Measurements from ENCODE around the gene LRMDA.

Gene LRMDA

DNA sequence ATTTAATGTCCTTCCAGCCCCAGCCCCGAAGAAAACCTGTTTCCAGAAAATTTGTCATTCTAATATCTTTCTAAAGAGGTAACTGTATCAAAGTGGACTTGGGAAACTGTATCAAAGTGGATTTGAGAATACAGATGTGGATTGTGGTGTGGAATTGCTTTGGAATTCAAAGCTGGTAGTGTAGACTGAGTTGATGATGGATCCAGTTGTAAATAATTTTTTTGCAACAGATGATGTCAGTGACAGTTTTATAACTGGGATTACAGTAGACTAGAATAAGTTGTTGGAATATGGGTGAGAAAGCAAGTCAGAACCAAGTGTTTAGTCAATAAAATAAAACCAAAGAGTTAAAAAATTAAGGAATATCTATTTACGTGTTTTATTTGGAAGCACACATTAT lies 202.1 kb downstream of the LRMDA start:
- DNase-seq (ENCODE audit: low read depth in 1 of 2, low spot score in 1 of 2): no peak

DNA sequence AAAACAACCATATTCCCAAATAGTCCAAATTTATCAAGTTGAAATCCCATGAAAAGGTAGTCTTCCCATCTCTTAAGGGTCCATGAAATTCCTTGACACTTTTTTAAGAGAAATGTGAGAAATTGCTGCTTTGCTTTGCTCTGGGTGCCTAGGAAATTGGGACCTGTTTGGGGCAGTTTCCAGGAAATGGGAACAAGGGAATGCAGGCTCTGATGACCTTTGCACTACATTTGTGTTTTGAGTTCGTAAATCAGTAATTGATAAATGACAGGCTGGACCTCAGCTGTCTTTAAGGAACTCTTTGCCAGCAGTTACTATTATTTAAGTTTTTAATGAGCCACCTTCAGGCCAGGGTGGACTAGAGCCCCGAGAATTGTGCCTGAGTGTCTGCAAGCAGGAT lies 203.5 kb downstream of the LRMDA start:
- no peak for DNase-seq (ENCODE audit: low read depth in 1 of 2, low spot score in 1 of 2)

DNA sequence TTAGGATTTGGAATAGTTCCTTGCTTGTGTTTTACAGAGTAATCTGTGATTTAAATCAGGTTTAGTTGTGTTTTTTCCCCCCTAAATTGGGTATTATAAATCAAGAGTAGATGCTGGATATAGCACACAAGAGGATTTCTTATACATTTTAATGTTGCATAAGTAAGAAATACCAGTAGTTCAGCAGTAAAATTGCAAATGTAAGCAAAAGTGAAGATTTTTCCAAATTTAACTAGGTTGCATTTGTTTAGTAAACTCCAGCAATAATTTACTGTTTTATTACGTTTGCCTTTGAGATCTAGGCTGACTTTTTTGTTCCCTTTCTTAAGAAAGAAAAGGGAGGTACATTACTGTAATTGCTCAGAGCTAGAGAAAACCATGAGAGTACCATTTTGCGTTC lies 207.3 kb downstream of the LRMDA start:
- DNase-seq (ENCODE audit: low read depth in 1 of 2, low spot score in 1 of 2): no peak

DNA sequence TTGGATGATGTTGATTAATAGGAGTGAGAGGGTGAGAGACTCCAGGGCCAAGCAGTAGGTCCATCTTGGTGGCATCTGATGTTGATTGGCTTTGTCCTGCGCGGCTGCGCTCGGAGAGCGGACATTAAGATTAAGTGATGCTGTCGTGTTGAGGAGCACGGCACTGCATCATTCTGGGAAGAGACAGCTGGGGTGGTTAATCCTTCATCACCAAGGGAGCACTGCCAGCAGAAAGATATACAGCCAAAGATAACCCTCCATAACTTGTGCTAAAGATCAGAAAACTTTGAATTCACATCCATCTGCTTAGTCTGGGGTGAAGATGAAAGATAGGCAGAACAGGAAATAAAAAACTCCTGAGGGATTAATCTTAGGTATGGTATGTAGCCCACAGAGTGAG lies 208.3 kb downstream of the LRMDA start:
- DNase-seq (ENCODE audit: low read depth in 1 of 2, low spot score in 1 of 2): no peak

DNA sequence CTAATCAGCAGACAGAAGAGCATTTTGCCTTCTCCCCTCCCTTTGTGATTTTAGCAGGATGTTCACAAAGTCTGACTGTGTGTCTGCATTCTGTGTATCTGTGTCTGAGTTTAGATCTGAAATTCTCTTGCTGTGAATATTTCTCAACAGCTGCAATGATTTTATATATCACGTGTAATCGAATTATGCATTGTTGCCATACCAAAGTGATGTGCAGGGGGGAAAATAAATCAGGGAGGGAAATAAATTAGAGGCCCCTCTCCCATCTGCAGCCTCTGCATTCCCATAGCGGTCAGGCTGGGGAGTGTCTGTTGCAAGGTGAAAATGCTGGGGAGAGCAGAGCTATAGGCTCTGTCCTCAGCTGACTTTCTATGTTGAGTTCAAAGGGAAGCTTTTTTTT lies 209.0 kb downstream of the LRMDA start:
- DNase-seq (ENCODE audit: low read depth in 1 of 2, low spot score in 1 of 2): no peak

DNA sequence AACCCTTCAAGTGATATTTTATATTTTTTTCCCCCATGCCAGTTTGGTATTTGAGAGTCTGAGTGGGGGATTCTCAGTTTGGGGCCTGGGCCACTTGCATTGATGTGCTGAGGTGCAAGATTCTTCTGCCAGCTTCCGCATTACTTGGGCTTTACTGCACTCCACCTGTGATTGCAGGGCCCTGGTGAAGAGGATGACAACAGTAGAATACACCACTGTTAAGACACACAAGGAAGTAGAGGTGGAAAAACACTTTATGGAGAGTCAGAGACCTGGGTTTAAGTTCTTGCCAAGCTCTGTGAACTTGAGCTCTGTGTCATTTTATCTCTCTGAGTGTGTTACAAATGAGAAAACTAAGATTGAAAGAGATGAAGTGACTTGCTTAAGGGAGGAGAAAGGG lies 209.4 kb downstream of the LRMDA start:
- no peak for DNase-seq (ENCODE audit: low read depth in 1 of 2, low spot score in 1 of 2)

DNA sequence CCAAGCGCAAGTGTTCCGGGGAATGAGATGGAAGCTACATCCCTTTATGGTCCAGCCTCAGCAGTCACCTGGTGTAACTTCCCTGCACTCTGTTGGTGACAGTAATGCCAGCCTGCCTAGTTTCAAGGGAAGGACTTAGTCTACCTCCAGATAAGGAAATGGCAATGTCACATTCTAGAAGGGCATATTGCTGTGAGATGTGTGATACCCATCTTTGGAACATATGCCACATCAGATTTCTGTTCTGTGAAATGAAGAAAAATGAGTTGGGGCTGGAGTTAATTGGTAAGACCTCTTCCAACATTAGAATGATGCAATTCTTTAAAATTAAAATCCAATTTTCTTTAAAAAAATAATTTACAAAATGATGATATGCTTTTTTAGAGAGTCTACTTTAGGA lies 212.0 kb downstream of the LRMDA start:
- no peak for DNase-seq (ENCODE audit: low read depth in 1 of 2, low spot score in 1 of 2)

DNA sequence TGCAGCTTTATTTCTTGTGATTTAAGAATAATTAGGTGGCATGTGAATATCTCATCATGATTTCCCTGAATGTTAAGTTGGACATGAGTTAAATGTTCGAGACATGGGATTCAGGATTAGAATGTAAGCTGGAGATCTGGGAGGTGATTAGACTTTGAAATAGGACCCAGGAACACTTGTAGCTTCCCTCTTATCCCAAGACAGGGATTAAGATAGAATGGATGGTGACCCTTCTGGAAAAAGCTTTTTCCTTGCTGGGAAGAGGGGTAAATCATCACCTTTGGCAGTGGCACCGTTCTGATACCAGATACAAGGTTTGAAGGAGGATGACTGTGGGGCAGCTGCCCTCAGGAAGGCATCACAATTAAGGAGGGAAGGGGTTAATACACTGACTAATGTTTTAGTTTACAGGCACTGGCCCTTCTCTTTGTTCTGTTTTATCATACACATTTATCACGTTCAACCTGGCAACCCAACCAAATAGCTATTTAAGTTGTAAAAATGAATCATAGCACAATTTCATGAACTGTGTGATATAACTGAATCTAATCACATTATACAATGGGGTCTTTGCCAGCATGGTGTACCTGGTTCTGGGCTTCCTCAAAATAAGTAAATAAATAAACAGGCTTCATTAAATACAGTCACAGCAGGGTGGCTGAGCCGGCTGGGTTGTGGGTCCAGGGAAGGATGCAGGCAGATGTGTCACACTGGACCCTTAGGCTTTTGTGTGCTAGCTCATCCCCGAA lies 212.7 kb downstream of the LRMDA start:
- DNase-seq (ENCODE audit: low read depth in 1 of 2, low spot score in 1 of 2): no peak

DNA sequence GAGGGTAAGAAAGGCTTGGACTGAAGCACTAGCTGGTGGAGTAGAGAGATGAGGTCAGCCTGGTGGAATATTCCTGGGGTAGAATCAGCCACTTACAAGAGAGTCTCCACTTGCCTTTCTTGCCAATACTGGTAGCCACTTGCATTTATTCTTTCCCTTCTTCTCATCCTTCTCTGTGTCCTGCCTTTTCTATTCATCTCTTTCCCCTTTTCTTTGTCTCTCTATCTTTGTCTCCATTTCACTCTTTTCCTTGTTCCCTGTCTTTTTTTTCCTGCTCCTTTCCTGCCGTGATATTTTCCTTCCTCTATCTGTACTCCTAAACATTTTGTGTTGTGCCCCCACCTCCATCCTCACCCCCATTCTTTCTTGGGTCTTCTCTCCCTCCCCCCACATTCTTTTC lies 214.3 kb downstream of the LRMDA start:
- no peak for DNase-seq (ENCODE audit: low read depth in 1 of 2, low spot score in 1 of 2)

DNA sequence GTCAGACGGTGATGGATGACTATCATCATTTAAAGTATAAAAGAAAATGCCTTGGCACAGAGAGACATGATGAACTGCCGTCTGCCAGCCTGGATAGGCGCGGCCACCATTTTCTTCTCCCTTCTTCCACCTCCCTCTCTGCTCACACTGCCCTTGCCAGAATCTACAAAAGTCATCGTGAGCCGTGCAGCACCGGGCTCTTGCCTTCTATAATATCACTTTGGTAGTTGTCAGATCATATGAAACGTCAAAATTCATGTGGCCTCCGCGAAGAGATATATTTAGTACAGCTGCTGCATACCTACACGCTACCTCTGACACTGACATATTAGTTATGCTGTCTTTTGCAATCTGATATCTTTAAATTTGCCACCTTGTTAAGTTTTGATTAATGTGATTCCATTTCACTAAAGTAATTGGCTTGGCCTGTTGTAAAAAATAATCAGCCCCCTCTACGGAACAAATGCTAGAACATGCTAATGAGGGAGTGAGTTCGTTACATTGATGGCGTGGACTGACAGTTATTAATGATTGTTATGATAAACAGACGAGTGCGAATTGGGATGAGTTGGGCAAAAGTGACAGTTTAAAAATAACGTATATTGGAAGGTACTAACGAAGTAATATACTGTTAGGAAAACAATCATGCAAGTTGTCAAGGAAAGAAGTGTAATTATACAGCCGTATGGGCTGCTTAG lies 214.9 kb downstream of the LRMDA start:
- DNase-seq (ENCODE audit: low read depth in 1 of 2, low spot score in 1 of 2): no peak

DNA sequence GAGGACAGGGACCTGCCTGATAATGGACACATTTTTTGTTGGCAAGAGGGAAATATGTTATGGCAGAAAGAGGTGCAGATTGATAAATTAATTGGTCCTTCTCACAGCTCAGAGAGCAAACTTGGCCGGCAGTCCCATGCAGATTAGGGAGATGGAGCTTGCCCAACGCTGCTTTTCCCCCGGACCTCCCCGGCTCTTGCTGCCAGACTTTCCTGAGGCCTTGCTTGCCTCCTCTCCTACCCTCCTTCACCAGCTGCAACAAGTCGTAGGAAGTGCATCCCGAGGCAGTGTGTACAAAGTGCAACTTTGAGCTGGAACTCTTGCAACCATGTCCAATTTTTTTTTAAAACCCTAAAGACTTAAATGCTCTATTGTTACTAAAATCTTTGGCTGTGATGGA lies 215.5 kb downstream of the LRMDA start:
- no peak for DNase-seq (ENCODE audit: low read depth in 1 of 2, low spot score in 1 of 2)

DNA sequence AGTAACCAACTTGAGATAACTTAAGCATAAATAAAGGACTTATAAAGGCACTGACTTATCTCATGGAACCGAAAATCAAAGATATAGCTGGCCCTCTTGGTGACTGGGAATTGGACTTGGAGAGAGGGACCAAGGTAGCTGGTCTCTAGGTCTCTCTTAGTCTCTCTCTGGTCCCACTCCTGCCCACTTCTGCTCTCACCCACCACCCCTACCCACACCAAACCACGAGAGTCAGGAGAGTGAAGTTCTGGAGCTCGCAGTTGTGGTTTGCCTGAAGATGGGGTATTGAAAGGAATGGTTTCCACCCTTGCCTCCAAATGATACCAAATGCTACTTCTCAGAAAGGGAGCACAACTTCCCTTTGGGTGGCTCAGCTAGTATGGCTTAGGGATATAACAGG lies 216.3 kb downstream of the LRMDA start:
- no peak for DNase-seq (ENCODE audit: low read depth in 1 of 2, low spot score in 1 of 2)

DNA sequence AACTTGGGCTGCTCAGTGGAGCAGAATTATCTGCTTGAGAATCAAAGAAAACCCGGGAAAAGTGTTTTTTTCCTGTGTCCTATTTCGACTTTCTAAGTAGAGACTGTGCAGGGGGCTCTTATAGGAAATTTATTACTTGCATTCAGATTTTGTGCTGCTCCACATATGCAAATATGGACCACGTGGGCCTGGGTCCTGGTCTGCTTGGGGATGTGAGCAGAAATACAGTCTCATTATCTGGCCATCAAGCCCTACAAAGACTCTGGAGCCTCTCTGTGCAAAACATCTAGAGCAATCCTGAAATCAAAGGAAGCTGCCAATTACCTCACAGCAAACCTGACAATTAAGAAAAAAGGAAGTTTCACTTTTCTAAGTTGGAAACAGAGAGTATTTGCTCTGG lies 216.9 kb downstream of the LRMDA start:
- DNase-seq (ENCODE audit: low read depth in 1 of 2, low spot score in 1 of 2): no peak

DNA sequence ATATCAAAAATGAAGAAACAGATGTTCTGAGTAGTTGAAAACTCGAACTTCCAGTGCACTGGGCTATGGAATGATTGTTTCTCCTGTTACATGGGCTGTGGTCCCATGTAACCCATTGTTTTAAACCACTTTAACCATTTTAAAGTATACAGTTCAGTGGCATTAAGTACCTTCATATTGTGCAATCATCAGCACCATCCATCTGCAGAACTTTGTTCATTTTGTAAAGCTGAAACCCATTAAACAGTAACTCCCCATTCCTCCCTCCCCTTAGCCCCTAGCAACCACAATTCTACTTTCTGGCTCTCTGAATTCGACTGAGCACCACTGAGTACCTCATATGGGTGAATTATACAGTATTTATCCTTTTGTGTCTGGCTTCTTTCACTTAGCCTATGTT lies 217.4 kb downstream of the LRMDA start:
- no peak for DNase-seq (ENCODE audit: low read depth in 1 of 2, low spot score in 1 of 2)

DNA sequence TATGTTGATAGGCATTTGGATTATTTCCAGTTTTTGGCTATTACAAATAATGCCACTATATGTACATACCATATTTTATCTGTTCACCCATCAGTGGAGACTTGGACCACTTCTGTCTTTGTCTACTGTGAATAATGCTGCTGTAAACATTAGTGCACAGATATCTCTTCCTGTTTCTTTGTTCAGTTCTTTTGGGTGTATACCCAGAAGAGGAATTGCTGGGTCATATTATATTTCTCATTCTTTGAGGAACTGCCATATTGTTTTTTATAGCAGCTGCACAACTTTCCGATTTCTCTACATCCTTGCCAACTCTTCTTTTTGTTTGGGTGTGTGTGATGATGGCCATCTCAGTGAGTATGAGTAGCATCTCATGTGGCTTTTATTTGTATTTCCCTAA lies 218.0 kb downstream of the LRMDA start:
- no peak for DNase-seq (ENCODE audit: low read depth in 1 of 2, low spot score in 1 of 2)

DNA sequence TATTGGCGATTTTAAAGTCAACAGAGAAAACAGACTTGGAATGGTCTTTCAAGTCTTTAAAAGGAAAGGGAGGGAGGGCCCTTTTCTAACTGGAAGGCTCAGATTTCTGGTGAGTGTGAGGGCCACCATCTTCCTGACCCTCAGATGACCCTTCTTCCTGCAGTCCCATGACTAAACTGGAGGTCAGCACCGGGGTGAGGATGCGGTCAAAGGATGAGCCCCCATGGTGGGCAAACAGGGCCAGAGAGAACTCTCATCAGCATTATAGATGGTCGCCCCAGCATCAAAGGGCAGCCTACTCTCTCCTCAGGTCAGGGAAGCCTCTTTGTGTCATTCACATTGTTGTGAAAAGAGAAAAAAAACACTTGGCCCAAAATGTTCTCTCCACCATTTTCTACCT lies 219.2 kb downstream of the LRMDA start:
- DNase-seq (ENCODE audit: low read depth in 1 of 2, low spot score in 1 of 2): no peak

DNA sequence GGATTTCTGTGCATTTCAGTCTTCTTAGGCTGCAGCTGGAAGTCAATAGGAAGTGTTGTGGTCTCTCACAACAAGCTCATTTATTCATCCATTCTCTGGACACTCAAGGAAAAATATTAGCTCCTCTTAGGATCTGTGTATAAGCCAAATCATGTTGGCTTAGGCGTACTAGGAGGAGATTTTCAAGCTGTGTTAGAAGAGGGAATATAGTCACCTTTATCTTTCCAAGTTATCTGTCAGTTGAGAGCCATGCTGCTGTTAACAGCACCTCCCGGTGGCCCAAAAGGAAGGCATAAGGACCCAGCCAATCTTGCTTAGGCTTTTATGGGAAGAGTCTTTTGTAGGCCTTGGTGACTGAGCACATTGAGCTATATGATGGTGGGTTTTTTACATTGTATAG lies 220.0 kb downstream of the LRMDA start:
- no peak for DNase-seq (ENCODE audit: low read depth in 1 of 2, low spot score in 1 of 2)

DNA sequence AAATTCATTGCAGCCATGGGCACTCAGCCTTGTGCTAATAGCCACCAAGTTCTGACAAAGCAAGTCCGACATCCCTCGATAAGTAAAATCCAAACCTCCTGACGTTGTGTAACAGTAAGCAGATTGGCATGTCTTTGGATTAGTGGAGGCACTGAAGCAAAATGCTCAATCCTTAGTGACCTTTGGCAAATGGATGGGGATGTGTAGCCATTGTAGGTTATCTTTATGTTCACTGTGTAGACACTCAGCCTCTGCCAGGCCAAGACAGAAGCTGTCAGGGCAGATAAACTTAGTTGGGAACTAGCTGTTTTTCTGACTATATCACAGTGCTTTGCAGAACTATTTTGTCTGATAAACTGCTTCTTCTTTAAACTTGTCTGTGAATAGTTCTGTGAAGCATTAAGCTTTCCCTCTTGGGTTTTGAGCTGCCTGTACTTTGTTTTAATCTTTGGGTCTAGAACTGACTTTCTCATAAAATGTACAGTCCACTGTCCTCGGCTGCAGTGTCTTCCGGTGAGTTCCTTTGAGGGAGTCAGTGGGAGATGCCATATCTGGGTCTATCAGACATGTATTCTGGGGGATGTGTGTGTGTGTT lies 220.8 kb downstream of the LRMDA start:
- no peak for DNase-seq (ENCODE audit: low read depth in 1 of 2, low spot score in 1 of 2)

DNA sequence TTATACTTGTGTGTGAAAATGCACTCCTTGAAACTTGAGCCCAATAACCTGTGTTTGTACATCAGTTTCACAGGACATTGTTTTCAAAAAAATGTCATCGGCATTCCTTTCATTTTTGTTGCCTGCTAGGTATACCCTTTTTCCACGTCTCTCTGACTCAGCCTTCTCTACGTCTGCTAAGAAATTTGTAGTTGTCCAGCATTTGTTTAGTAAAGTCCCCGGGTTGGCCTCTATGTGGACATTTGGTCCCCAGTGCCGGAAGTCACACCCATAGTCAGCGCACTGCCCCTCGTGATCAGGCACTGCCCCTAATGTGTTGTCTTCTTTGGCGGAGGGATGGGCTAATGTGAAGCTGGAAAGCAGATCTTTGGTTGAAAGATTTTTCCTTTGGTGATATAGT lies 222.3 kb downstream of the LRMDA start:
- DNase-seq (ENCODE audit: low read depth in 1 of 2, low spot score in 1 of 2): no peak

DNA sequence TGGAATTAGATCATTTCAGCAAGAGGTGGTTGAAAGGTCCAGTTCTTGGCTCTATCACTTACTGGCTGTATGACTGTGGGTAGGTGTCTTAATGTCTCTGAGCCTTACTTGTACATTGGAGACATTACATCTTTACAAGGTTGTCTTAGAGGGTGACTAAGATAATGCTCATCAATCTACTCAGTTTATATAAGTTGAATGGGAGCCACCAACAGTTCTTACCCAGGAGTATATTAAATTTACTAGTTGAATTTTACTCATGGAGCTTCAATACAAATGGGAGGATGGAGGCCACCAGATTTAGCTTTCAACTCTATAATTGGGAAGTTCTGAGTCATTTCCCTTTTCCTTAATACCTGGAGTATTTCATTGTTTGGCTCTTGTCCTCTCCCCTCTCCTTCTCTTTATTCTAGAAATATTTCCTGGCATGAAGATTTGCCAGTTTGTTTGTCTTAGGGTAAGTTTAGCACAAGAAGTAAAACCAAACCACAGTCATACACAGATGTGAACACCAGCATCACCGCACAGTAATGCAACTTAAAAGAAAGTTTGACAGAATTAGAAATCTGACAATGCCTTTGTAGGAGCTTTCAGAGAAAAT lies 222.8 kb downstream of the LRMDA start:
- DNase-seq (ENCODE audit: low read depth in 1 of 2, low spot score in 1 of 2): no peak

DNA sequence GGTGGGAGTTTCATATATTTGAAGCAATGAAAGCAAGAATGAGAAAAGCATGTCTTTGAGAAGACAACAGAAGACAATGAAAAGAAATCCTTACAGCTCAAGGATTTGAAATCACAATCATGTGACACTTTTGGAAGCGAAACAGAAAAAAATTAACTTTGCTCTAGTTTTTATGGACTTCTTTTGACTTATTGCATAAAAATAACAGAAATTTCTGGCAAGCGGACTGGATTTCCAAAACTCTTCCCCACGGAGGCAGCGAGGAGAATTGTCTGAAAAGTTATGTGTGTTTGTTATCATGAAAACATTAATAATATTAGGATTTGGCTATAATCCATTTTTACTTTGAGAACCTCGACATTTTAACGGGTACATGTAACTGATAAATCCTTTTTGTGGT lies 223.3 kb downstream of the LRMDA start:
- DNase-seq (ENCODE audit: low read depth in 1 of 2, low spot score in 1 of 2): no peak

DNA sequence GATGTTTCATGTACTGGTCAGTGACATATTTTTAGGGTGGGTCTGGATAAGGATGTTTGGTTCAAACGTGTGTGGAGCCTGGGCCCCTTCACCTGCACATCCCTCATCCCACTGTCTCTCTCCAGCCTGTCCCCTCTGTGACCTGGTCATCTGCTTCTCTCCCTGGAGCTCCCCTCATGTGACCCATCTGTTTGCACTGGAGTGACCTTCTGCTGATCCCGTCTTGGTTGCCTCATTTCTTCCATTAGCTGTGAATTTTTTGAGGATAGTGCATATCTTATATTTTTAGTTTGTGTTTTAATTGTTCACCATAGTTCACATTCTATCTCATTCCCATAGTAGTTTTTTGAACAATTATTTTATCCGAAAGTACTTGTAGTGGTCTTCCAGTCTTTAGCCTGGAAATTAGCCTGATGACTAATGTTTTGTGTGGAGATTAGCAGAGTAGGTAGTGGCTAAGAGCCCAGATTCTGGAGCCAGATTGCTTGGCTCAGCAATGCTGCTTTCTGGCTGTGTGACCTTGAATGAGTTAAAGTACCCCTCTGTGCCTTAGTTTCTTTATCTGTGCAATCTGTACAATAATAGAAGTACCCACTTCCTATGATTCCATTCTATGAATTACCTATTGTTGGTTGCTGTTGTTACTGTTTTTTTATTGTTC lies 224.5 kb downstream of the LRMDA start:
- DNase-seq (ENCODE audit: low read depth in 1 of 2, low spot score in 1 of 2): no peak

All from stimulated activated CD4-positive, alpha-beta T cell treated with anti-CD3 and anti-CD28 coated beads, Interleukin-15, amount 100 ng/mL, for 1 hour (primary cell).